Sigmoid colon (tissue), 7 donors: Measurements from ENCODE around the gene OR5A2. TPM values are rescaled to one million over a fixed set of nuclear protein-coding genes. Genes with fewer than 3 reads are reported as not detected.
"Not testable (repeated sequence)": the region's sequence is repeated elsewhere in the genome, so short reads cannot be mapped to it uniquely, and the experiment has no call there.

ENCODE experiments used
- DNase-seq: peaks from one replicate; pipeline ENCODE4 v3.0.0-alpha.2; 2019
- H3K27ac ChIP-seq, 4 donors: fragments of 200-600 bp; sonication (generic); one replicate each; pipeline ENCODE4 v1.5.1; 2016 to 2019; ENCODE audit warnings: mild to moderate bottlenecking in 1 of 4
- H3K27me3 ChIP-seq, 3 donors: fragments of 200-600 bp; sonication (generic); one replicate each; pipeline ENCODE4 v1.5.1; 2019; ENCODE audit warnings: mild to moderate bottlenecking in 1 of 3
- H3K36me3 ChIP-seq, 4 donors: fragments of 200-600 bp; sonication (generic); one replicate each; pipeline ENCODE4 v1.5.1; 2016 to 2019
- H3K4me1 ChIP-seq, 4 donors: fragments of 200-600 bp; sonication (generic); one replicate each; pipeline ENCODE4 v1.5.1; 2017 to 2019
- H3K4me3 ChIP-seq, 4 donors: fragments of 200-600 bp; sonication (generic); one replicate each; pipeline ENCODE4 v1.5.1; 2017 to 2019; ENCODE audit warnings: mild to moderate bottlenecking in 2 of 4, moderate library complexity in 1 of 4
- H3K9me3 ChIP-seq, 4 donors: fragments of 200-600 bp in 3 of 4; sonication (generic) in 3 of 4; one replicate each; pipeline versions ENCODE4 v1.5.1 to v1.6.1; 2013 to 2019
- CTCF ChIP-seq, 4 experiments: fragments of 450-650 bp in 3 of 4; fragments of 200-600 bp in 1 of 4; IDR thresholded peaks; one replicate each; pipeline ENCODE4 v1.5.1; 2016 to 2019; ENCODE audit warnings: antibody characterized with exemption in 4 of 4, mild to moderate bottlenecking in 3 of 4, moderate library complexity in 2 of 4
- EP300 ChIP-seq, 4 donors: sonication (generic); formaldehyde crosslinking; IDR thresholded peaks; one replicate each; pipeline ENCODE4 v1.6.1; 2017; ENCODE audit warnings: antibody characterized with exemption in 4 of 4
- POLR2A ChIP-seq, 2 donors: fragments of 450-650 bp; IDR thresholded peaks; one replicate each; pipeline ENCODE4 v1.6.1; 2016; ENCODE audit warnings: antibody characterized with exemption in 2 of 2, mild to moderate bottlenecking in 2 of 2, moderate library complexity in 2 of 2
- POLR2AphosphoS5 ChIP-seq, 4 donors: sonication (generic); formaldehyde crosslinking; IDR thresholded peaks; one replicate each; pipeline ENCODE4 v1.6.1; 2017; ENCODE audit warnings: antibody characterized with exemption in 4 of 4
- WGBS, 2 donors: extraction: QIAGEN DNeasy Blood & Tissue Kit; methylation state at CpG; one replicate each; pipeline ENCODE4 v1.1.7; 2013; 5-methylcytosine and 5-hydroxymethylcytosine counted together
- intact Hi-C: fragments of 100-400 bp; cut with DNase I; formaldehyde crosslinking; loops from one replicate; pipeline ENCODE4 v1.15.1; 2023
- polyA plus RNA-seq, 3 donors: library from polyadenylated mRNA; stranded (reverse); fragments of 200-250 nt; gene quantifications; one replicate each; pipeline ENCODE4 v1.2.3, GENCODE V29; 2013
- total RNA-seq, 4 donors: library from RNA; depleted of rRNA; stranded (reverse); fragments of >200 nt; gene quantifications; one replicate each; pipeline ENCODE4 v1.1.0, GENCODE V29; 2016
- donor health status: healthy with polysubstance abuse.
- donor health status: Bipolar disorder and iron deficiency.
- donor health status: healthy.

The OR5A2 gene
- total and polyA plus RNA-seq, 7 donors: not detected

- H3K4me1 ChIP-seq: no peaks in the 10 kb centered on the region
- 87 to 88% methylated on average over 2 of the region's 2 CpGs for WGBS, 2 donors
- H3K27ac ChIP-seq: no peak within 1 kb of the TSS
- intact Hi-C loops: no loop called here
- no peaks in the 10 kb centered on the region for H3K36me3 ChIP-seq
- DNase-seq: no peak
- no peak for TF ChIP-seq POLR2AphosphoS5 (IDR thresholded peaks at IDR 0.05)
- no peak for TF ChIP-seq POLR2A (IDR thresholded peaks at IDR 0.05)
- TF ChIP-seq EP300 (IDR thresholded peaks at IDR 0.05): no peak
- no peak for TF ChIP-seq CTCF (IDR thresholded peaks at IDR 0.05)
- no peaks in the 10 kb centered on the region for H3K9me3 ChIP-seq
- no peaks in the 10 kb centered on the region for H3K27me3 ChIP-seq
- no peak within 1 kb of the TSS for H3K4me3 ChIP-seq
Observed at GRCh38 chr11:59456661-59457060, 30.4 kb upstream of the OR5A2 start, which contains the start of gene OR4D6. Gene OR4D6 (plus strand): TSS chr11:59456961. CDS start chr11:59456961, 0 bp downstream.

- H3K4me1 ChIP-seq: no peaks in the 10 kb centered on the region
- TF ChIP-seq POLR2AphosphoS5 (IDR thresholded peaks at IDR 0.05) (no peak), CTCF (IDR thresholded peaks at IDR 0.05) (no peak), EP300 (IDR thresholded peaks at IDR 0.05) (no peak), POLR2A (IDR thresholded peaks at IDR 0.05) (no peak)
- 72 to 86% methylated on average over 2 of the region's 2 CpGs for WGBS, 2 donors
Observed at GRCh38 chr11:59448484-59448883, 22.3 kb upstream of the OR5A2 start.

GRCh38 chr11:59445624-59446023, 19.4 kb upstream of the OR5A2 start:
- H3K36me3 ChIP-seq, H3K4me1 ChIP-seq, H3K9me3 ChIP-seq, H3K27me3 ChIP-seq, DNase-seq, intact Hi-C loops, H3K4me3 ChIP-seq, H3K27ac ChIP-seq: not testable (repeated sequence)
- 84 to 89% methylated on average over 1 of the region's 1 CpG for WGBS, 2 donors

More at GRCh38 chr11:59448484-59448883, 22.3 kb upstream of the OR5A2 start:
- Histone ChIP-seq H3K36me3 (no peaks in the 10 kb centered on the region), H3K27me3 (no peaks in the 10 kb centered on the region), H3K9me3 (no peaks in the 10 kb centered on the region), H3K4me3 (no peak overlapping the region), H3K27ac (no peak overlapping the region)
- no peak for DNase-seq
- intact Hi-C loops: no loop called here

- 87% methylated on average over 7 of the region's 7 CpGs for WGBS, 2 donors
- no peaks in the 10 kb centered on the region for H3K4me1 ChIP-seq
- intact Hi-C loops: no loop called here
- no peak overlapping the region for H3K4me3 ChIP-seq
- no peaks in the 10 kb centered on the region for H3K27me3 ChIP-seq
- TF ChIP-seq POLR2A (IDR thresholded peaks at IDR 0.05) (no peak), CTCF (IDR thresholded peaks at IDR 0.05) (no peak), EP300 (IDR thresholded peaks at IDR 0.05) (no peak), POLR2AphosphoS5 (IDR thresholded peaks at IDR 0.05) (no peak)
- no peak overlapping the region for H3K27ac ChIP-seq
- H3K9me3 ChIP-seq: no peaks in the 10 kb centered on the region
- H3K36me3 ChIP-seq: no peaks in the 10 kb centered on the region
- DNase-seq: no peak
Observed at GRCh38 chr11:59437770-59438169, 11.6 kb upstream of the OR5A2 start.

- Histone ChIP-seq H3K27ac (no peak within 1 kb of the TSS), H3K4me1 (no peaks in the 10 kb centered on the region), H3K27me3 (no peaks in the 10 kb centered on the region), H3K4me3 (no peak within 1 kb of the TSS), H3K9me3 (no peaks in the 10 kb centered on the region), H3K36me3 (no peaks in the 10 kb centered on the region)
- no peak for DNase-seq
- 67 to 73% methylated on average over 3 of the region's 3 CpGs for WGBS, 2 donors
- intact Hi-C loops: no loop called here
- TF ChIP-seq POLR2A (IDR thresholded peaks at IDR 0.05): no peak
- TF ChIP-seq POLR2AphosphoS5 (IDR thresholded peaks at IDR 0.05): no peak
- no peak for TF ChIP-seq CTCF (IDR thresholded peaks at IDR 0.05)
Observed at GRCh38 chr11:59436169-59436568, 10.0 kb upstream of the OR5A2 start, which contains the start of gene OR5A1. Gene OR5A1 (plus strand): TSS chr11:59436469. CDS start chr11:59443169, 6,700 bp downstream.
